ENCODE data around the gene LRIG2. TPM values are rescaled to one million over a fixed set of nuclear protein-coding genes. Genes with fewer than 3 reads are reported as not detected.

LRIG2 gene
- total and polyA plus RNA-seq, 9 donors = 7.4 to 32.4 (median 18.6) TPM

GRCh38 chr1:113169591-113169990 lies 96.6 kb downstream of the LRIG2 start:
- H3K4me3 ChIP-seq = no peak overlapping the region
- no peak for DNase-seq
- 88 to 93% (median 90%) methylated on average over 5 of the region's 5 CpGs for WGBS, 3 donors
- no peak overlapping the region for H3K27ac ChIP-seq
- no peaks in the 10 kb centered on the region for H3K4me1 ChIP-seq (ENCODE audit: insufficient read depth)
- no peaks in the 10 kb centered on the region for H3K27me3 ChIP-seq
- intact Hi-C loops (cut with DNase I) = no loop called here
- no peaks in the 10 kb centered on the region for H3K9me3 ChIP-seq
- TF ChIP-seq CTCF (IDR thresholded peaks at IDR 0.05) = no peak
- TF ChIP-seq EP300 (IDR thresholded peaks at IDR 0.05) = no peak
- no peak for TF ChIP-seq POLR2A (IDR thresholded peaks at IDR 0.05)
- no peaks in the 10 kb centered on the region for H3K36me3 ChIP-seq

GRCh38 chr1:113170519-113170918 lies 97.5 kb downstream of the LRIG2 start:
- no peaks in the 10 kb centered on the region for H3K27me3 ChIP-seq
- H3K36me3 ChIP-seq = no peaks in the 10 kb centered on the region
- DNase-seq = no peak
- no peak for TF ChIP-seq EP300 (IDR thresholded peaks at IDR 0.05)
- no peak for TF ChIP-seq CTCF (IDR thresholded peaks at IDR 0.05)
- TF ChIP-seq POLR2A (IDR thresholded peaks at IDR 0.05) = no peak
- no peak overlapping the region for H3K4me3 ChIP-seq
- H3K4me1 ChIP-seq (ENCODE audit: insufficient read depth) = no peaks in the 10 kb centered on the region
- H3K9me3 ChIP-seq = no peaks in the 10 kb centered on the region
- intact Hi-C loops (cut with DNase I) = no loop called here
- H3K27ac ChIP-seq = no peak overlapping the region
- 77 to 90% (median 90%) methylated on average over 4 of the region's 4 CpGs for WGBS, 3 donors

- no peaks in the 10 kb centered on the region for H3K4me1 ChIP-seq (ENCODE audit: insufficient read depth)
- H3K27ac ChIP-seq = no peak overlapping the region
- H3K4me3 ChIP-seq = no peak overlapping the region
- no peaks in the 10 kb centered on the region for H3K36me3 ChIP-seq
- no peak for DNase-seq
- WGBS, 3 donors = 91 to 100% (median 94%) methylated on average over 3 of the region's 3 CpGs
- no peaks in the 10 kb centered on the region for H3K27me3 ChIP-seq
- H3K9me3 ChIP-seq = no peaks in the 10 kb centered on the region
- intact Hi-C loops (cut with DNase I) = no loop called here
- TF ChIP-seq POLR2A (IDR thresholded peaks at IDR 0.05) = no peak
- TF ChIP-seq CTCF (IDR thresholded peaks at IDR 0.05) = no peak
- no peak for TF ChIP-seq EP300 (IDR thresholded peaks at IDR 0.05)
Observed at GRCh38 chr1:113178106-113178505, 105.1 kb downstream of the LRIG2 start.

GRCh38 chr1:113178522-113178921 lies 105.5 kb downstream of the LRIG2 start:
- H3K9me3 ChIP-seq = no peaks in the 10 kb centered on the region
- no peak overlapping the region for H3K4me3 ChIP-seq
- H3K27me3 ChIP-seq = no peaks in the 10 kb centered on the region
- no peak for TF ChIP-seq EP300 (IDR thresholded peaks at IDR 0.05)
- no peak for TF ChIP-seq POLR2A (IDR thresholded peaks at IDR 0.05)
- TF ChIP-seq CTCF (IDR thresholded peaks at IDR 0.05) = no peak
- H3K4me1 ChIP-seq (ENCODE audit: insufficient read depth) = no peaks in the 10 kb centered on the region
- 72 to 81% (median 74%) methylated on average over 3 of the region's 3 CpGs for WGBS, 3 donors
- H3K27ac ChIP-seq = no peak overlapping the region
- DNase-seq = no peak
- H3K36me3 ChIP-seq = no peaks in the 10 kb centered on the region
- intact Hi-C loops (cut with DNase I) = no loop called here

Other genes starting within 250 kb of the LRIG2 start
- gene SLC16A1, start 117.0 kb upstream of the LRIG2 start, total RNA-seq = 10 to 100 TPM; 11.9 to 38.8 (median 23.3) TPM
- gene SLC16A1, start 117.0 kb upstream of the LRIG2 start, polyA plus RNA-seq = 10 to 100 TPM; 10.3 to 38.6 TPM